ENCODE measurements around the gene HLA-DMB.

The HLA-DMB gene

DNA sequence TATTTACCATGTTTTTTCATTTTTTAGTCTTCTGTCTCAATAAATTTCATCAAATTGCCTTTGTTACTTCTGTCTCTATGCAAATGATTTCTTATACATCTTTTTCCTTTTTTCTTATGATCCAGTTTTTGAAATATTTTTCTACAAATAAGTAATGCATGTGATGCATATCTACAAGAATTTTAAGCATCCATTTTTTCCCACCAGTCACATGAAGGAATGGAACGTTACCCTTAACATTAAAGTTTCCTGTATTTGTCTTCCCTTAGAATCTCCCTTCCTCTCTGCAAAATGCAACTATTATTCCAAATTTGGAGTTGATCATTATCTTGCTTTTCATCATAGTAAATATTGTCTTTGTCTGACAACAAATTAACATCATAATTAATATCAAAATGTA, 51.3 kb downstream of the HLA-DMB start:
- FAIRE-seq (no peak), DNase-seq (ENCODE audit: insufficient read length, low spot score) (no peak)
- TF ChIP-seq POLR2A (IDR thresholded peaks at IDR 0.05; ENCODE audit: low read depth, low read length), result no peak

GRCh38 chr6:32888576-32888975, 52.3 kb downstream of the HLA-DMB start:
- DNase-seq (ENCODE audit: insufficient read length, low spot score) (no peak), FAIRE-seq (no peak)
- TF ChIP-seq POLR2A (IDR thresholded peaks at IDR 0.05; ENCODE audit: low read depth, low read length), result no peak

GRCh38 chr6:32887616-32888015, 53.2 kb downstream of the HLA-DMB start:
- DNase-seq (ENCODE audit: insufficient read length, low spot score) (no peak), FAIRE-seq (no peak)
- no peak for TF ChIP-seq POLR2A (IDR thresholded peaks at IDR 0.05; ENCODE audit: low read depth, low read length)

GRCh38 chr6:32886681-32887383, 54.0 kb downstream of the HLA-DMB start:
- FAIRE-seq (peak; percentile 91), DNase-seq (ENCODE audit: insufficient read length, low spot score) (peak; percentile 30)
- TF ChIP-seq POLR2A (IDR thresholded peaks at IDR 0.05; ENCODE audit: low read depth, low read length), result no peak

DNA sequence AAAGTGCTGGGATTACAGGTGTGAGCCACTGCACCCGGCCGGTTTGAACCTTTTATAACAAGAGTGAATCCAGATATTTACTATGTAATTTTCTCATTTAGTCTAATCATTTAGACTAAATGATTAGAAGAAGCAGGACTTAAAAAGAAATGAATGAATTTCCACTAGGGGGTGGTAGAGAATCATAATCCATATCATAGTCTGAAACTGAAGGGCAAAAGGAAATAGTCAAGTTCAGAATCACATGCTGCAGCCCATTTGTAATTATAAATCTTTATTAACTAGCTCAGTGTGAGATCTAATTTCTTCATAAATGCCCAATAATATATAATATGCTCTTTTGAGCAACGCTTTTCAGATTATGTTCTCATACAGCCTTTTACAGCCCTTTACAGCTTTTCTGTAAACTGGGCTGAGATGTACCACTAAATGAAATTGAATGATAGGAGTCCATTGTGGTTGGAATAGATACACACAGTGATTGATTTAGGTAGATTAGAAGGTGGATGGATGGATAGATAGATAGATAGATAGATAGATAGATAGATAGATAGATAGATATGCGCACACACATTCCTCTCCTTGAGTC, 55.0 kb downstream of the HLA-DMB start:
- no peak for DNase-seq (ENCODE audit: insufficient read length, low spot score)
- peak; percentile 38 for FAIRE-seq
- TF ChIP-seq POLR2A (IDR thresholded peaks at IDR 0.05; ENCODE audit: low read depth, low read length), result no peak
